GM19438 (cell line): ENCODE data around the gene HDAC9.
A peak's percentile ranks its signal among the peaks of the same experiment; 100 is the strongest.

Source experiments
- ATAC-seq: cut with Tn5 transposase; IDR thresholded peaks from one replicate; pipeline ENCODE4 v1.9.1; 2021; ENCODE audit warnings: low read depth; ENCODE audit not compliant: unreplicated experiment

HDAC9 gene

GRCh38 chr7:18495412-18496340, at the start of gene HDAC9:
Gene HDAC9 (plus strand): TSS chr7:18495749. CDS start chr7:18496303, 554 bp downstream.
- peak; percentile 91 for ATAC-seq

- ATAC-seq, result no peak
Measured at GRCh38 chr7:18445916-18446520, 49.5 kb upstream of the HDAC9 start.

GRCh38 chr7:18450019-18450418, 45.5 kb upstream of the HDAC9 start:
- ATAC-seq, result no peak

- ATAC-seq, result no peak
Measured at GRCh38 chr7:18455606-18456005, 39.9 kb upstream of the HDAC9 start.

GRCh38 chr7:18457832-18458231, 37.7 kb upstream of the HDAC9 start:
- ATAC-seq, result no peak

- ATAC-seq, result no peak
Measured at GRCh38 chr7:18458830-18459229, 36.7 kb upstream of the HDAC9 start.

GRCh38 chr7:18459484-18460245, 35.9 kb upstream of the HDAC9 start:
- ATAC-seq, result no peak

GRCh38 chr7:18461785-18462467, 33.6 kb upstream of the HDAC9 start:
- no peak for ATAC-seq

- no peak for ATAC-seq
Measured at GRCh38 chr7:18464830-18465229, 30.7 kb upstream of the HDAC9 start.

GRCh38 chr7:18467011-18467410, 28.5 kb upstream of the HDAC9 start:
- ATAC-seq, result no peak

GRCh38 chr7:18468795-18469194, 26.8 kb upstream of the HDAC9 start:
- ATAC-seq, result no peak

- ATAC-seq, result no peak
Measured at GRCh38 chr7:18469316-18469715, 26.2 kb upstream of the HDAC9 start.

GRCh38 chr7:18471476-18472160, 23.9 kb upstream of the HDAC9 start:
- no peak for ATAC-seq

GRCh38 chr7:18472161-18472483, 23.4 kb upstream of the HDAC9 start:
- no peak for ATAC-seq

- ATAC-seq, result no peak
Measured at GRCh38 chr7:18473119-18473518, 22.4 kb upstream of the HDAC9 start.

GRCh38 chr7:18474944-18475343, 20.6 kb upstream of the HDAC9 start:
- ATAC-seq, result no peak

- no peak for ATAC-seq
Measured at GRCh38 chr7:18475488-18475887, 20.1 kb upstream of the HDAC9 start.

GRCh38 chr7:18481776-18482175, 13.8 kb upstream of the HDAC9 start:
- no peak for ATAC-seq

- ATAC-seq, result no peak
Measured at GRCh38 chr7:18488049-18488448, 7.5 kb upstream of the HDAC9 start.

GRCh38 chr7:18489624-18490023, 5.9 kb upstream of the HDAC9 start:
- ATAC-seq, result no peak
